A673 (cell line): ENCODE results near the gene CRNKL1. TPM values are rescaled to one million over a fixed set of nuclear protein-coding genes. Genes with fewer than 3 reads are reported as not detected.

Source experiments
- BruUV-seq: library from RNA; stranded (reverse); fragments of 400-500 nt; replicated peaks from 2 replicates; lab custom pipeline; 2021; lab: Mats Ljungman, UMichigan
- CTCF ChIA-PET: fragments of 300-600 bp; sonication (Branson Sonifier 250); formaldehyde crosslinking; loops from one replicate; lab custom pipeline; 2022; ENCODE audit warnings: antibody characterized with exemption; lab: Charles Lee
- POLR2A ChIA-PET: fragments of 300-600 bp; sonication (Branson Sonifier 250); formaldehyde crosslinking; loops from one replicate; lab custom pipeline; 2022; ENCODE audit warnings: antibody characterized with exemption; ENCODE audit not compliant: low non-redundant PET; lab: Charles Lee
- DNase-seq: peaks from one replicate; pipeline ENCODE4 v3.0.0-alpha.2; 2015; ENCODE audit warnings: low spot score
- H3K27ac ChIP-seq: fragments of 200-600 bp; sonication (generic); 2 replicates; pipeline ENCODE4 v1.5.1; 2016; ENCODE audit warnings: mixed run types, low read depth, mild to moderate bottlenecking, mixed read lengths, antibody characterized with exemption, low read length; ENCODE audit not compliant: poor library complexity, severe bottlenecking
- H3K27me3 ChIP-seq: fragments of 200-600 bp; sonication (generic); replicated peaks from 2 replicates; pipeline ENCODE4 v1.6.1; 2017; ENCODE audit warnings: mixed run types, low read depth, mild to moderate bottlenecking, mixed read lengths, antibody characterized with exemption, low read length; ENCODE audit not compliant: insufficient read depth, poor library complexity
- H3K36me3 ChIP-seq: fragments of 200-600 bp; sonication (generic); 2 replicates; pipeline ENCODE4 v1.6.1; 2016; ENCODE audit warnings: mixed run types, mild to moderate bottlenecking, mixed read lengths, antibody characterized with exemption, low read length; ENCODE audit not compliant: insufficient read depth, poor library complexity, severe bottlenecking
- H3K4me1 ChIP-seq: fragments of 200-600 bp; sonication (generic); 2 replicates; pipeline ENCODE4 v1.6.1; 2017; ENCODE audit warnings: mixed run types, mild to moderate bottlenecking, mixed read lengths, antibody characterized with exemption, low read length; ENCODE audit not compliant: insufficient read depth, poor library complexity, severe bottlenecking
- H3K4me3 ChIP-seq: fragments of 200-600 bp; sonication (generic); 2 replicates; pipeline ENCODE4 v1.5.1; 2016; ENCODE audit warnings: low read depth, mixed run types, mild to moderate bottlenecking, mixed read lengths, low read length; ENCODE audit not compliant: poor library complexity, severe bottlenecking
- H3K9me3 ChIP-seq: fragments of 200-600 bp; sonication (generic); 2 replicates; pipeline ENCODE4 v1.6.1; 2016; ENCODE audit warnings: mixed run types, low read depth, mild to moderate bottlenecking, mixed read lengths, antibody characterized with exemption, low read length; ENCODE audit not compliant: poor library complexity, severe bottlenecking
- CTCF ChIP-seq: fragments of 300-800, 200-600 bp; sonication (generic); conservative IDR thresholded peaks from 2 replicates; pipeline ENCODE4 v1.5.1; 2017; ENCODE audit warnings: low read depth, mild to moderate bottlenecking, antibody characterized with exemption, low read length, moderate library complexity, mixed read lengths
- EZH2 ChIP-seq: fragments of 200-600 bp; sonication (generic); IDR thresholded peaks from 2 replicates; pipeline ENCODE4 v1.6.1; 2017; ENCODE audit warnings: borderline replicate concordance, low read depth, mild to moderate bottlenecking, mixed read lengths, antibody characterized with exemption, low read length; ENCODE audit not compliant: poor library complexity, severe bottlenecking
- intact Hi-C: fragments of 100-400 bp; cut with micrococcal nuclease; formaldehyde crosslinking; loops from one replicate; pipeline ENCODE4 v1.10.0; 2022; ENCODE audit not compliant: unreplicated experiment
- total RNA-seq: library from RNA; stranded (reverse); gene quantifications from 2 replicates; pipeline ENCODE4 v1.2.3, GENCODE V29; 2021

CRNKL1 gene
- total RNA-seq, 1 experiment from 2014 or later, result 25.1 TPM

- no peak for DNase-seq
- no peaks in the 10 kb centered on the region for H3K36me3 ChIP-seq
- POLR2A ChIA-PET, result interaction anchor here (0.7 kb wide), 1 partner anchor 347 kb away, joined by 3 read pairs; no protein-coding TSS in a partner anchor
- TF ChIP-seq CTCF (no peak), EZH2 (no peak)
- no peak overlapping the region for H3K27ac ChIP-seq
- H3K27me3 ChIP-seq, result peaks cover 8% of the 10 kb centered on the region
- H3K9me3 ChIP-seq, result no peaks in the 10 kb centered on the region
- H3K4me3 ChIP-seq, result no peak overlapping the region
- intact Hi-C loops, result loop anchor here (10.0 kb wide), 1 partner anchor 60 kb away; no protein-coding TSS in a partner anchor
- H3K4me1 ChIP-seq, result no peaks in the 10 kb centered on the region
- no TSS peak for BruUV-seq
- CTCF ChIA-PET, result no interaction called here
Measured at GRCh38 chr20:20095114-20095872, 43.0 kb upstream of the CRNKL1 start.

- Histone ChIP-seq H3K27ac (no peak overlapping the region), H3K9me3 (no peaks in the 10 kb centered on the region), H3K27me3 (peaks cover 8% of the 10 kb centered on the region), H3K4me3 (no peak overlapping the region), H3K4me1 (no peaks in the 10 kb centered on the region), H3K36me3 (no peaks in the 10 kb centered on the region)
- POLR2A ChIA-PET, result interaction anchor here (0.7 kb wide), 1 partner anchor 347 kb away, joined by 3 read pairs; no protein-coding TSS in a partner anchor
- CTCF ChIA-PET, result no interaction called here
- no TSS peak for BruUV-seq
- DNase-seq, result no peak
- TF ChIP-seq CTCF, result no peak
- no peak for TF ChIP-seq EZH2
- intact Hi-C loops, result loop anchor here (10.0 kb wide), 1 partner anchor 60 kb away; no protein-coding TSS in a partner anchor
Measured at GRCh38 chr20:20094410-20094809, 42.1 kb upstream of the CRNKL1 start.

GRCh38 chr20:20092827-20093226, 40.6 kb upstream of the CRNKL1 start:
- ChIA-PET CTCF (no interaction called here), POLR2A (no interaction called here)
- TF ChIP-seq EZH2, result no peak
- TF ChIP-seq CTCF, result no peak
- H3K27me3 ChIP-seq, result peaks cover 8% of the 10 kb centered on the region
- no TSS peak for BruUV-seq
- H3K4me1 ChIP-seq, result no peaks in the 10 kb centered on the region
- intact Hi-C loops, result loop anchor here (10.0 kb wide), 1 partner anchor 58 kb away; no protein-coding TSS in a partner anchor
- no peaks in the 10 kb centered on the region for H3K36me3 ChIP-seq
- no peak overlapping the region for H3K27ac ChIP-seq
- H3K4me3 ChIP-seq, result no peak overlapping the region
- DNase-seq, result no peak
- no peaks in the 10 kb centered on the region for H3K9me3 ChIP-seq
